Ishikawa (cell line): ENCODE measurements around the gene PHOX2B.

Source experiments
- CEBPB ChIP-seq: IDR thresholded peaks from 2 replicates; pipeline ENCODE4 v1.6.1; 2012
- CREB1 ChIP-seq: IDR thresholded peaks from 2 replicates; pipeline ENCODE4 v1.6.1; 2012; ENCODE audit warnings: low read depth
- EP300 ChIP-seq: IDR thresholded peaks from 2 replicates; pipeline ENCODE4 v1.6.1; 2012; ENCODE audit warnings: borderline replicate concordance
- FOXM1 ChIP-seq: IDR thresholded peaks from 2 replicates; pipeline ENCODE4 v1.6.1; 2012; ENCODE audit warnings: low read depth, borderline replicate concordance
- MAX ChIP-seq: IDR thresholded peaks from 2 replicates; pipeline ENCODE4 v1.6.1; 2012
- NFIC ChIP-seq: IDR thresholded peaks from 2 replicates; pipeline ENCODE4 v1.6.1; 2012
- RAD21 ChIP-seq: IDR thresholded peaks from 2 replicates; pipeline ENCODE4 v1.6.1; 2012; ENCODE audit warnings: low read depth
- REST ChIP-seq: IDR thresholded peaks from 2 replicates; pipeline ENCODE4 v1.6.1; 2012; ENCODE audit warnings: low read depth, mild to moderate bottlenecking
- TAF1 ChIP-seq: IDR thresholded peaks from 2 replicates; pipeline ENCODE4 v1.6.1; 2012; ENCODE audit warnings: low read depth, mild to moderate bottlenecking
- TCF12 ChIP-seq: IDR thresholded peaks from 2 replicates; pipeline ENCODE4 v1.6.1; 2012; ENCODE audit warnings: low read depth
- TEAD4 ChIP-seq: IDR thresholded peaks from 2 replicates; pipeline ENCODE4 v1.6.1; 2012
- USF1 ChIP-seq: IDR thresholded peaks from 2 replicates; pipeline ENCODE4 v1.6.1; 2012
- YY1 ChIP-seq: IDR thresholded peaks from 2 replicates; pipeline ENCODE4 v1.6.1; 2012; ENCODE audit warnings: low read depth
- ZBTB7A ChIP-seq: IDR thresholded peaks from 2 replicates; pipeline ENCODE4 v1.6.1; 2012; ENCODE audit warnings: low read depth

DNA sequence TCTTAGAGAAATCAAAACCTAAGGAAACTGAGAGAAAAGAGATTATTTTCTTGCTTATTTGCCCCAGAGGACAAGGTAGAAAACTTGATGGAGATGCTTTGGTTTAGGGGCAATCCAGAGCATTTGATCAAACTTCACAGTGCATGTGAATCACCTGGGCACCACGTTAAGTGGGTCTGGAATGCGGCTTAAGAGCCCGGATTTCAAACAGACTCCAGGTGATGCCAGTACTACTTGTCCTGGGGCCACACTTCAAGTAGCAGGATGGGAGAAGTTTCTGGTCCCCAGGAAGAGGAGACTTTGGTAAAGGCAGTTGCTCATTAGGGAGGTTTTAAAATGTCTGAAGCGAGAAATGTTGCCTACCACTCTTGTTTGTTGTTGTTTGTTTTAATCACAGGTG is 51.8 kb downstream of the PHOX2B start:
- no peak for TF ChIP-seq CEBPB
- TF ChIP-seq REST: no peak
- TF ChIP-seq USF1: no peak
- TF ChIP-seq MAX: no peak
- no peak for TF ChIP-seq YY1
- TF ChIP-seq TEAD4: no peak
- no peak for TF ChIP-seq EP300
- no peak for TF ChIP-seq TCF12
- no peak for TF ChIP-seq FOXM1
- no peak for TF ChIP-seq CREB1
- no peak for TF ChIP-seq ZBTB7A
- TF ChIP-seq TAF1: no peak
- no peak for TF ChIP-seq NFIC
- no peak for TF ChIP-seq RAD21
